IMR-90 (cell line): Measurements from ENCODE around the gene ALAS1. TPM values are rescaled to one million over a fixed set of nuclear protein-coding genes. Genes with fewer than 3 reads are reported as not detected.

Experiments
- ATAC-seq: fragments of 200-7000 bp; cut with Tn5 transposase; 2 replicates; pipeline ENCODE4 v1.9.1; 2020; ENCODE audit warnings: low read depth, mild to moderate bottlenecking, moderate library complexity
- BruUV-seq: library from RNA; stranded (reverse); fragments of 400-500 nt; replicated peaks from 2 replicates; lab custom pipeline; 2021; lab: Mats Ljungman, UMichigan
- CTCF ChIA-PET: fragments of 300-600 bp; formaldehyde crosslinking; extraction: SDS; loops from one replicate; lab custom pipeline; 2021; ENCODE audit warnings: antibody characterized with exemption; lab: Yijun Ruan, JAX
- POLR2A ChIA-PET: fragments of 300-600 bp; sonication (Branson Sonifier 250); formaldehyde crosslinking; loops from one replicate; lab custom pipeline; 2022; ENCODE audit warnings: antibody characterized with exemption; ENCODE audit not compliant: unreplicated experiment; lab: Charles Lee
- DNase-seq: peaks from one replicate; pipeline ENCODE4 v3.0.0; 2013
- H2AFZ ChIP-seq: replicated peaks from 2 replicates; pipeline ENCODE3; 2013; ENCODE audit warnings: low read length, mild to moderate bottlenecking; ENCODE audit not compliant: poor library complexity
- H2AK5ac ChIP-seq: 2 replicates; pipeline ENCODE4 v1.6.1; 2013; ENCODE audit warnings: low read depth, low read length, inconsistent platforms
- H2AK9ac ChIP-seq: replicated peaks from 2 replicates; pipeline ENCODE3; 2013; ENCODE audit warnings: mild to moderate bottlenecking, low read depth, low read length, moderate library complexity; ENCODE audit not compliant: poor library complexity
- H2BK120ac ChIP-seq: 2 replicates; pipeline ENCODE4 v1.6.1; 2013; ENCODE audit warnings: low read depth, low read length, inconsistent platforms
- H2BK15ac ChIP-seq: 3 replicates; pipeline ENCODE4 v1.6.1; 2013; ENCODE audit warnings: low read depth, low read length, inconsistent platforms
- H2BK20ac ChIP-seq: 2 replicates; pipeline ENCODE4 v1.6.1; 2013; ENCODE audit warnings: low read depth, mild to moderate bottlenecking, inconsistent platforms, low read length, moderate library complexity
- H2BK5ac ChIP-seq: 2 replicates; pipeline ENCODE4 v1.6.1; 2013; ENCODE audit warnings: mild to moderate bottlenecking, low read depth, low read length, inconsistent platforms; ENCODE audit not compliant: poor library complexity, severe bottlenecking
- H3K14ac ChIP-seq: replicated peaks from 2 replicates; pipeline ENCODE4 v1.6.1; 2013; ENCODE audit warnings: low read depth, low read length, inconsistent platforms
- H3K18ac ChIP-seq: 2 replicates; pipeline ENCODE4 v1.6.1; 2013; ENCODE audit warnings: low read depth, low read length, control low read depth
- H3K23ac ChIP-seq: 2 replicates; pipeline ENCODE4 v1.6.1; 2013; ENCODE audit warnings: low read depth, low read length, inconsistent platforms
- H3K27ac ChIP-seq: 2 replicates; pipeline ENCODE4 v1.5.1; 2013; ENCODE audit warnings: mild to moderate bottlenecking, control low read depth, low read length; ENCODE audit not compliant: insufficient read depth
- H3K27me3 ChIP-seq: 2 replicates; pipeline ENCODE4 v1.6.1; 2013; ENCODE audit warnings: low read length; ENCODE audit not compliant: control insufficient read depth, insufficient read depth
- H3K36me3 ChIP-seq: 2 replicates; pipeline ENCODE4 v1.6.1; 2013; ENCODE audit warnings: low read length, mixed read lengths; ENCODE audit not compliant: control insufficient read depth, insufficient read depth
- H3K4ac ChIP-seq: 2 replicates; pipeline ENCODE4 v1.6.1; 2013; ENCODE audit warnings: low read depth, low read length, inconsistent platforms
- H3K4me1 ChIP-seq: 2 replicates; pipeline ENCODE4 v1.6.1; 2013; ENCODE audit warnings: low read length, mixed read lengths; ENCODE audit not compliant: control insufficient read depth, insufficient read depth
- H3K4me2 ChIP-seq: 2 replicates; pipeline ENCODE4 v1.6.1; 2013; ENCODE audit warnings: low read depth, mild to moderate bottlenecking, control low read depth, low read length, moderate library complexity
- H3K4me3 ChIP-seq: 2 replicates; pipeline ENCODE4 v1.5.1; 2013; ENCODE audit warnings: low read depth, mild to moderate bottlenecking, control low read depth, low read length, moderate library complexity; ENCODE audit not compliant: insufficient read depth
- H3K56ac ChIP-seq: 2 replicates; pipeline ENCODE4 v1.6.1; 2013; ENCODE audit warnings: low read length, inconsistent platforms; ENCODE audit not compliant: insufficient read depth; ENCODE audit errors: extremely low read depth
- H3K79me1 ChIP-seq, 2 experiments: 2 replicates each; pipeline ENCODE4 v1.6.1; 2013; ENCODE audit warnings: low read length in 2 of 2, inconsistent platforms in 1 of 2, low read depth in 1 of 2
- H3K9ac ChIP-seq: 2 replicates; pipeline ENCODE4 v1.6.1; 2013; ENCODE audit warnings: low read depth, low read length, control low read depth
- H3K9me1 ChIP-seq: 2 replicates; pipeline ENCODE4 v1.6.1; 2013; ENCODE audit warnings: low read length, inconsistent platforms; ENCODE audit not compliant: insufficient read depth
- H3K9me3 ChIP-seq: 2 replicates; pipeline ENCODE4 v1.6.1; 2013; ENCODE audit warnings: low read length; ENCODE audit not compliant: control insufficient read depth, insufficient read depth
- H4K20me1 ChIP-seq: 2 replicates; pipeline ENCODE4 v1.6.1; 2013; ENCODE audit warnings: low read length, inconsistent platforms; ENCODE audit not compliant: insufficient read depth
- H4K5ac ChIP-seq: 2 replicates; pipeline ENCODE4 v1.6.1; 2013; ENCODE audit warnings: mild to moderate bottlenecking, low read depth, low read length, control low read depth
- H4K8ac ChIP-seq, 2 experiments: 2 replicates each; pipeline ENCODE4 v1.6.1; 2013; ENCODE audit warnings: low read depth in 2 of 2, low read length in 2 of 2, control low read depth in 1 of 2, inconsistent platforms in 1 of 2
- H4K91ac ChIP-seq: 2 replicates; pipeline ENCODE4 v1.6.1; 2013; ENCODE audit warnings: low read depth, low read length, inconsistent platforms; ENCODE audit not compliant: insufficient read depth
- BHLHE40 ChIP-seq: fragments of 150-350 bp; IDR thresholded peaks from 2 replicates; pipeline ENCODE4 v1.6.1; 2016; ENCODE audit warnings: mild to moderate bottlenecking, low read depth, low read length
- CEBPB ChIP-seq: IDR thresholded peaks from 2 replicates; pipeline ENCODE4 v1.6.1; 2012; ENCODE audit warnings: low read depth, low read length, improper control_type of control experiment
- CHD1 ChIP-seq: IDR thresholded peaks from 2 replicates; pipeline ENCODE4 v1.6.1; 2012; ENCODE audit warnings: low read depth, low read length, improper control_type of control experiment
- CTCF ChIP-seq: conservative IDR thresholded peaks from 2 replicates; pipeline ENCODE4 v1.5.1; 2012; ENCODE audit warnings: mild to moderate bottlenecking, low read depth, low read length, improper control_type of control experiment
- ELK1 ChIP-seq: fragments of 150-350 bp; IDR thresholded peaks from 2 replicates; pipeline ENCODE4 v1.6.1; 2016; ENCODE audit warnings: low read depth, mild to moderate bottlenecking, low read length, moderate library complexity, borderline replicate concordance
- FOS ChIP-seq: fragments of 150-350 bp; IDR thresholded peaks from 2 replicates; pipeline ENCODE4 v1.6.1; 2016; ENCODE audit warnings: low read depth, low read length
- MAZ ChIP-seq: IDR thresholded peaks from 2 replicates; pipeline ENCODE4 v1.6.1; 2012; ENCODE audit warnings: low read depth, mild to moderate bottlenecking, low read length, improper control_type of control experiment, moderate library complexity, borderline replicate concordance
- RAD21 ChIP-seq: IDR thresholded peaks from 2 replicates; pipeline ENCODE4 v1.6.1; 2012; ENCODE audit warnings: low read length, improper control_type of control experiment
- RCOR1 ChIP-seq: IDR thresholded peaks from 2 replicates; pipeline ENCODE4 v1.6.1; 2012; ENCODE audit warnings: mild to moderate bottlenecking, low read length, improper control_type of control experiment; ENCODE audit not compliant: insufficient replicate concordance
- RFX5 ChIP-seq: IDR thresholded peaks from 2 replicates; pipeline ENCODE4 v1.8.0; 2012; ENCODE audit warnings: low read depth, mild to moderate bottlenecking, low read length, moderate library complexity
- SMC3 ChIP-seq: fragments of 150-350 bp; IDR thresholded peaks from 2 replicates; pipeline ENCODE4 v1.6.1; 2016; ENCODE audit warnings: low read depth, mild to moderate bottlenecking, antibody characterized with exemption, low read length, moderate library complexity
- WGBS, 2 experiments: methylation state at CpG; one replicate each; pipeline versions ENCODE4 v1.1.5 to v1.1.7; 2013; ENCODE audit warnings: missing lambda C conversion rate in 2 of 2; ENCODE audit not compliant: insufficient read length in 1 of 2; ENCODE audit errors: extremely low coverage in 2 of 2; 5-methylcytosine and 5-hydroxymethylcytosine counted together
- dilution Hi-C: fragments of 300-500 bp; cut with HindIII; formaldehyde crosslinking; loops from one replicate; pipeline ENCODE4 v1.14.3; 2018; ENCODE audit warnings: low sequenced_read_pairs; ENCODE audit not compliant: unreplicated experiment
- in situ Hi-C: fragments of 300-500 bp; cut with MboI; formaldehyde crosslinking; loops from 3 replicates; pipeline ENCODE4 v1.14.3; 2019; ENCODE audit warnings: low sequenced_read_pairs, inconsistent platforms, mixed read lengths
- intact Hi-C: fragments of 100-400 bp; cut with micrococcal nuclease; formaldehyde crosslinking; loops from 2 replicates; pipeline ENCODE4 v1.10.0; 2022
- polyA plus RNA-seq, 3 experiments: library from polyadenylated mRNA; depleted of rRNA; stranded (reverse); fragments of >200 nt; gene quantifications; 2 replicates each; pipeline ENCODE4 v1.2.3, GENCODE V29; 2012; ENCODE audit warnings: low replicate concordance in 1 of 3
- total RNA-seq: library from RNA; depleted of rRNA; stranded (reverse); fragments of >200 nt; gene quantifications from 2 replicates; pipeline ENCODE4 v1.2.3, GENCODE V29; 2012

Gene ALAS1
- total and polyA plus RNA-seq, 2 of the 4 experiments (the other 2 are of a cell fraction): 32.8 to 47.2 TPM

DNA sequence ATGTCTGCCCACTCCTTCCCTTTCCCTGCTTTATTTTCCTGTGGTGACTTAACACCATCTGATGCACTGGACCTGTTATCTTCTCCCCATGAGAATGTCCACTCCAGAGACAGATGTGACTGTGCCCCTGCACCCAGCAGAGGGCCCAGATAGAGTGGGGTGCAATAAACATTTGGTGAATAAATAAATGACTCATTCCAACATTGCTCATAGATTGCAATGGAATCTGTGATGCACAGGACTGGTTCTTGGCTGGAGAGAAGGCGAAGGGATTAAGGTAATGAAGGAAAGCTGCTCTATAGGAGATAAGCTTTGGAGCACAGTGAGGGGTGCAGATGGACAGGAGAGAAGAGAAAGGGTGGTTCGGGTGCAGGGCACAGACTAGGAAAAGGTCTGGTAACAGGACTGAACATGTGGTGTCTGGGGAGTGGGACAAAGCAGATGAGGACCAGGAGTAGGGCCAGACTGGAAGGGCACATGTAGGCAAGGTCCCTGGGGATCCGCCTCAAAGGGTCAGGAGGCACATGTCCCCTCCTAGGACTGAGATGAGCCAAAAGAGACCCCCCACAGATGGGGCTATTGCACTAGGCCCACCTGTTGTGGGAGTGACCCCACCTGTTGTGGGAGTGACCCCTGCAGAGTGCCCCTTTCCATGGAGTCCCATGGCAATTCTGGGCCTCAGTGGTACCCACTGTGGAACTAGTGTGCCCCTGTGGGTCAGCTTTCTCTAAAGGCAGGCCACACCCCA is 26.3 kb upstream of the ALAS1 start:
- H3K27me3 ChIP-seq: peaks cover 3% of the 10 kb centered on the region; the same call in 1 of the 2 replicates
- no peak overlapping the region for H3K23ac ChIP-seq
- peak overlapping the region; percentile 77 for H3K4ac ChIP-seq
- no peak overlapping the region for H3K4me3 ChIP-seq
- CTCF ChIA-PET: interaction anchor here (1.4 kb wide), 1 partner anchor 17 kb away, joined by 4 read pairs; the partner anchor contains the start of gene POC1A
- peak overlapping the region; percentile 65; the same call in 1 of the 2 replicates for H4K91ac ChIP-seq
- peak overlapping the region; percentile 33; the same call in 1 of the 2 replicates for H3K4me2 ChIP-seq
- H3K9me1 ChIP-seq: peaks cover 17% of the 10 kb centered on the region
- peak; percentile 83 for DNase-seq
- H3K27ac ChIP-seq: no peak overlapping the region
- H3K9me3 ChIP-seq: no peaks in the 10 kb centered on the region
- BruUV-seq: no TSS peak
- H2AFZ ChIP-seq: peak overlapping the region; percentile 64
- peak overlapping the region; percentile 35 for H2BK5ac ChIP-seq
- intact Hi-C loops (no loop called here), in situ Hi-C loops (loop anchor here (25.0 kb wide), 1 partner anchor 1834 kb away; the partner anchor contains the start of genes RASSF1, TUSC2 and ZMYND10), dilution Hi-C loops (no loop called here)
- H2AK9ac ChIP-seq: peak overlapping the region; percentile 69
- peak overlapping the region; percentile 88 for H2BK20ac ChIP-seq
- peak; percentile 94 for ATAC-seq
- H4K5ac ChIP-seq: no peak overlapping the region
- peak overlapping the region; percentile 88 for H2BK120ac ChIP-seq
- H3K56ac ChIP-seq: no peak overlapping the region
- H3K36me3 ChIP-seq: no peaks in the 10 kb centered on the region
- peak overlapping the region; percentile 10; the same call in 1 of the 2 replicates for H3K18ac ChIP-seq
- peaks cover 8% of the 10 kb centered on the region for H3K4me1 ChIP-seq
- H3K14ac ChIP-seq: no peak overlapping the region; the same call in 1 of the 2 replicates
- peak; percentile 97 for TF ChIP-seq FOS
- TF ChIP-seq SMC3: peak; percentile 42
- TF ChIP-seq CEBPB: peak; percentile 81
- peak; percentile 40 for TF ChIP-seq CTCF
- TF ChIP-seq CHD1: no peak
- peak; percentile 68 for TF ChIP-seq BHLHE40
- peak; percentile 16 for TF ChIP-seq RAD21
- peak; percentile 30; the same call in 1 of the 2 replicates for TF ChIP-seq MAZ
- no peak for TF ChIP-seq ELK1
- TF ChIP-seq RFX5: no peak
- peak; percentile 90 for TF ChIP-seq RCOR1
- peak overlapping the region in 1 of 2 experiments; percentile 68; a peak in 1 of 4 replicates for H4K8ac ChIP-seq
- no peaks in the 10 kb centered on the region for H3K79me1 ChIP-seq
- H4K20me1 ChIP-seq: no peaks in the 10 kb centered on the region
- POLR2A ChIA-PET: no interaction called here
- H2AK5ac ChIP-seq: peak overlapping the region; percentile 92
- 51% methylated on average over 2 of the region's 3 CpGs; no CpG with 5 or more reads in 1 of the 2 experiments for WGBS, 2 experiments
- H2BK15ac ChIP-seq: peak overlapping the region; percentile 10; the same call in 2 of the 3 replicates
- H3K9ac ChIP-seq: no peak overlapping the region
